ENCODE results near the gene HAUS1.

The HAUS1 gene

GRCh38 chr18:46061796-46062195, 42.4 kb upstream of the HAUS1 start:
- Histone ChIP-seq H3K27me3 (replicated peaks) (no peaks in the 10 kb centered on the region), H3K4me3 (ENCODE audit: low read depth, low read length) (no peak overlapping the region), H3K27ac (no peak overlapping the region), H3K36me3 (replicated peaks) (no peaks in the 10 kb centered on the region)
- in situ Hi-C loops (cut with HindIII; ENCODE audit: low pct_ligation_motif_present, low sequenced_read_pairs): no loop called here
- TF ChIP-seq, protein P1, sequence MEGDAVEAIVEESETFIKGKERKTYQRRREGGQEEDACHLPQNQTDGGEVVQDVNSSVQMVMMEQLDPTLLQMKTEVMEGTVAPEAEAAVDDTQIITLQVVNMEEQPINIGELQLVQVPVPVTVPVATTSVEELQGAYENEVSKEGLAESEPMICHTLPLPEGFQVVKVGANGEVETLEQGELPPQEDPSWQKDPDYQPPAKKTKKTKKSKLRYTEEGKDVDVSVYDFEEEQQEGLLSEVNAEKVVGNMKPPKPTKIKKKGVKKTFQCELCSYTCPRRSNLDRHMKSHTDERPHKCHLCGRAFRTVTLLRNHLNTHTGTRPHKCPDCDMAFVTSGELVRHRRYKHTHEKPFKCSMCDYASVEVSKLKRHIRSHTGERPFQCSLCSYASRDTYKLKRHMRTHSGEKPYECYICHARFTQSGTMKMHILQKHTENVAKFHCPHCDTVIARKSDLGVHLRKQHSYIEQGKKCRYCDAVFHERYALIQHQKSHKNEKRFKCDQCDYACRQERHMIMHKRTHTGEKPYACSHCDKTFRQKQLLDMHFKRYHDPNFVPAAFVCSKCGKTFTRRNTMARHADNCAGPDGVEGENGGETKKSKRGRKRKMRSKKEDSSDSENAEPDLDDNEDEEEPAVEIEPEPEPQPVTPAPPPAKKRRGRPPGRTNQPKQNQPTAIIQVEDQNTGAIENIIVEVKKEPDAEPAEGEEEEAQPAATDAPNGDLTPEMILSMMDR (IDR thresholded peaks at IDR 0.05; ENCODE audit: low read depth, low read length, missing control alignments): no peak
- DNase-seq: no peak

- Histone ChIP-seq H3K27me3 (replicated peaks) (no peaks in the 10 kb centered on the region), H3K36me3 (replicated peaks) (no peaks in the 10 kb centered on the region), H3K4me3 (ENCODE audit: low read depth, low read length) (no peak overlapping the region), H3K27ac (no peak overlapping the region)
- DNase-seq: no peak
- TF ChIP-seq, protein P1 (IDR thresholded peaks at IDR 0.05; ENCODE audit: low read depth, low read length, missing control alignments): no peak
- in situ Hi-C loops (cut with HindIII; ENCODE audit: low pct_ligation_motif_present, low sequenced_read_pairs): no loop called here
Observed at GRCh38 chr18:46062781-46063180, 41.4 kb upstream of the HAUS1 start.

GRCh38 chr18:46067438-46068007, 36.7 kb upstream of the HAUS1 start:
- DNase-seq: no peak
- in situ Hi-C loops (cut with HindIII; ENCODE audit: low pct_ligation_motif_present, low sequenced_read_pairs): no loop called here

GRCh38 chr18:46068763-46069162, 35.4 kb upstream of the HAUS1 start:
- in situ Hi-C loops (cut with HindIII; ENCODE audit: low pct_ligation_motif_present, low sequenced_read_pairs): no loop called here
- Histone ChIP-seq H3K27ac (no peak overlapping the region), H3K4me3 (ENCODE audit: low read depth, low read length) (no peak overlapping the region), H3K36me3 (replicated peaks) (no peaks in the 10 kb centered on the region), H3K27me3 (replicated peaks) (no peaks in the 10 kb centered on the region)
- DNase-seq: no peak
- TF ChIP-seq, protein P1 (IDR thresholded peaks at IDR 0.05; ENCODE audit: low read depth, low read length, missing control alignments): no peak

More at GRCh38 chr18:46067438-46068007, 36.7 kb upstream of the HAUS1 start:
- Histone ChIP-seq H3K27ac (no peak overlapping the region), H3K4me3 (ENCODE audit: low read depth, low read length) (no peak overlapping the region), H3K36me3 (replicated peaks) (no peaks in the 10 kb centered on the region), H3K27me3 (replicated peaks) (no peaks in the 10 kb centered on the region)
- TF ChIP-seq, protein P1 (IDR thresholded peaks at IDR 0.05; ENCODE audit: low read depth, low read length, missing control alignments): no peak

DNA sequence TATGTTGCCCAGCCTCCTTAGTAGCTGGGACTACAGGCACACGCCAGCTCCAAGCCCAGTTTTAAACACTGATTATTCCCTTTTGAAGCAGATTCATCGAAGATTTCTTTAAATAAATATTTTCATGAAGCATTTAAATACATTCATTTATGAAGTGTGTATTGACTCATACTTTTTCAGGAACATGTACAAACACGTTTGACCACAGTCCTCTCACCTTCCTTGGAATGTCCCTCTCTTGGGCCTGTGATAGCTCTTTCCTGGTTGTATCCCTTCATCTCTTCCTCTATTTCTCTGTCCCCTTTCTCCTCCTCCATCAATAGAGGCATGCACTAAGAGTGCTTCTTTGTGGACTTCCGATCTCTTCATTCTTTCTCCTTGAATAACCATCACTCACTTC, 34.7 kb upstream of the HAUS1 start:
- DNase-seq: no peak
- TF ChIP-seq, protein P1 (IDR thresholded peaks at IDR 0.05; ENCODE audit: low read depth, low read length, missing control alignments): no peak
- Histone ChIP-seq H3K27me3 (replicated peaks) (no peaks in the 10 kb centered on the region), H3K4me3 (ENCODE audit: low read depth, low read length) (no peak overlapping the region), H3K27ac (no peak overlapping the region), H3K36me3 (replicated peaks) (no peaks in the 10 kb centered on the region)
- in situ Hi-C loops (cut with HindIII; ENCODE audit: low pct_ligation_motif_present, low sequenced_read_pairs): no loop called here

DNA sequence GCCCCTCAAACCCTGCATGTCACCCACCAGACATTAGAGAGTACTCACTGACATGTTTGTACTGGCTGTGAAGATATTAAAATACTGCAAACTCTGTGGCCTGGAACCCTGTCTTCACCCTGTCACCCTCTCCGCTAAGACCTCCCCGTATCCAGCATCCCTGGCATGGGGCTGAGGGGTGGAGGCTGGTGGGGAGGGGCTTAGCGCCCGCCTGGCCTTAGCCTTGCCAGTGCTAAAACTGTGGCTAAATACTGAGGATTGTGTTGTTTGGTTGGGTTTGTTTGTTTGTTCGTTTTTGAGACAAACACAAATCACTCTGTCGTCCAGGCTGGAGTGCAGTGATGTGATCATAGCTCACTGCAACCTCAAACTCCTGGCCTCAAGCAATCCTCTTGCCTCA, 34.0 kb upstream of the HAUS1 start:
- Histone ChIP-seq H3K36me3 (replicated peaks) (no peaks in the 10 kb centered on the region), H3K4me3 (ENCODE audit: low read depth, low read length) (no peak overlapping the region), H3K27ac (no peak overlapping the region), H3K27me3 (replicated peaks) (no peaks in the 10 kb centered on the region)
- in situ Hi-C loops (cut with HindIII; ENCODE audit: low pct_ligation_motif_present, low sequenced_read_pairs): no loop called here
- TF ChIP-seq, protein P1 (IDR thresholded peaks at IDR 0.05; ENCODE audit: low read depth, low read length, missing control alignments): no peak
- no peak for DNase-seq

Measured in brain microvascular endothelial cell (primary cell).